HG02610 (cell line): Measurements from ENCODE around the gene GEMIN4.
"Not testable (repeated sequence)": the region's sequence is repeated elsewhere in the genome, so short reads cannot be mapped to it uniquely, and the experiment has no call there.

ENCODE experiments used
- ATAC-seq: cut with Tn5 transposase; IDR thresholded peaks from one replicate; pipeline ENCODE4 v1.9.1; 2021; ENCODE audit warnings: mild to moderate bottlenecking, moderate library complexity; ENCODE audit not compliant: unreplicated experiment

GEMIN4 gene

GRCh38 chr17:781805-782731, 30.0 kb upstream of the GEMIN4 start, which contains the start of the genes GLOD4 and MRM3:
GLOD4 (minus strand) TSS chr17:782280; CDS start chr17:782255, 25 bp downstream.
MRM3 (plus strand) TSS chr17:782353; CDS start chr17:782379, 26 bp downstream.
- peak; percentile 91 for ATAC-seq

- ATAC-seq = no peak
These were observed 26.0 kb upstream of the GEMIN4 start for GRCh38 chr17:778096-778495.

GRCh38 chr17:774313-774584, 22.2 kb upstream of the GEMIN4 start:
- ATAC-seq = no peak

- ATAC-seq = no peak
These were observed 21.6 kb upstream of the GEMIN4 start for GRCh38 chr17:773467-774312.

- ATAC-seq = no peak
These were observed 21.0 kb upstream of the GEMIN4 start for GRCh38 chr17:773016-773415.

- no peak for ATAC-seq
These were observed 15.0 kb upstream of the GEMIN4 start for GRCh38 chr17:767076-767475.

GRCh38 chr17:760371-760770, 8.3 kb upstream of the GEMIN4 start:
- no peak for ATAC-seq

GRCh38 chr17:759964-760363, 7.9 kb upstream of the GEMIN4 start:
- no peak for ATAC-seq

- not testable (repeated sequence) for ATAC-seq
These were observed 4.0 kb upstream of the GEMIN4 start for GRCh38 chr17:756010-756567.

GRCh38 chr17:755319-755961, 3.4 kb upstream of the GEMIN4 start:
- ATAC-seq = not testable (repeated sequence)

GRCh38 chr17:753418-753817, 1.4 kb upstream of the GEMIN4 start:
- no peak for ATAC-seq

- ATAC-seq = no peak
These were observed 656 bp upstream of the GEMIN4 start for GRCh38 chr17:752620-753219.

GRCh38 chr17:751269-752001, 629 bp downstream of the GEMIN4 start:
- ATAC-seq = peak; percentile 27

GRCh38 chr17:750431-751037, 1.5 kb downstream of the GEMIN4 start:
- no peak for ATAC-seq

GRCh38 chr17:749359-749758, 2.7 kb downstream of the GEMIN4 start:
- ATAC-seq = not testable (repeated sequence)

GRCh38 chr17:748604-749003, 3.5 kb downstream of the GEMIN4 start:
- not testable (repeated sequence) for ATAC-seq

- ATAC-seq = no peak
These were observed 5.1 kb downstream of the GEMIN4 start for GRCh38 chr17:746783-747629.

GRCh38 chr17:746181-746580, 5.9 kb downstream of the GEMIN4 start:
- ATAC-seq = no peak

GRCh38 chr17:745406-745805, 6.7 kb downstream of the GEMIN4 start:
- no peak for ATAC-seq
